Parathyroid adenoma (tissue), 2 donors: ENCODE results near the gene KCNK6.

Source experiments
- H2AFZ ChIP-seq: fragments of 300-600 bp; sonication (generic); one replicate; pipeline ENCODE4 v1.7.0; 2017; ENCODE audit warnings: antibody characterized with exemption, mild to moderate bottlenecking
- H3K27ac ChIP-seq: fragments of 300-600 bp; sonication (generic); one replicate; pipeline ENCODE4 v1.7.0; 2017
- H3K27me3 ChIP-seq: fragments of 300-600 bp; sonication (generic); one replicate; pipeline ENCODE4 v1.7.0; 2017; ENCODE audit warnings: low read length; ENCODE audit not compliant: control insufficient read depth, insufficient read depth
- H3K36me3 ChIP-seq: fragments of 300-600 bp; sonication (generic); one replicate; pipeline ENCODE4 v1.7.0; 2017; ENCODE audit warnings: low read length; ENCODE audit not compliant: control insufficient read depth, insufficient read depth
- H3K4me1 ChIP-seq: fragments of 300-600 bp; sonication (generic); one replicate; pipeline ENCODE4 v1.7.0; 2017; ENCODE audit warnings: control low read depth
- H3K4me2 ChIP-seq: fragments of 300-600 bp; sonication (generic); one replicate; pipeline ENCODE4 v1.7.0; 2017; ENCODE audit warnings: low read length
- H3K4me3 ChIP-seq: fragments of 300-600 bp; sonication (generic); one replicate; pipeline ENCODE4 v1.7.0; 2017; ENCODE audit warnings: low read depth, low read length
- H3K79me2 ChIP-seq: fragments of 300-600 bp; sonication (generic); one replicate; pipeline ENCODE4 v1.7.0; 2017; ENCODE audit warnings: control low read depth
- H3K9ac ChIP-seq: fragments of 300-600 bp; sonication (generic); one replicate; pipeline ENCODE4 v1.7.0; 2017; ENCODE audit warnings: mild to moderate bottlenecking
- H3K9me3 ChIP-seq: fragments of 300-600 bp; sonication (generic); one replicate; pipeline ENCODE4 v1.7.0; 2017; ENCODE audit warnings: low read length; ENCODE audit not compliant: control insufficient read depth
- CTCF ChIP-seq: fragments of 300-600 bp; sonication (generic); IDR thresholded peaks from one replicate; pipeline ENCODE4 v1.7.0; 2017; ENCODE audit warnings: antibody characterized with exemption, mild to moderate bottlenecking
- donor health status: primary hyperparathyroidism.

Gene KCNK6

GRCh38 chr19:38276942-38277517, 42.6 kb upstream of the KCNK6 start:
- peaks cover 26% of the 10 kb centered on the region for H3K79me2 ChIP-seq
- no peaks in the 10 kb centered on the region for H3K9me3 ChIP-seq
- no peaks in the 10 kb centered on the region for H3K27me3 ChIP-seq
- H3K36me3 ChIP-seq: no peaks in the 10 kb centered on the region
- no peak overlapping the region for H2AFZ ChIP-seq
- peak overlapping the region; percentile 41 for H3K4me3 ChIP-seq
- H3K27ac ChIP-seq: peak overlapping the region; percentile 82
- peaks cover 46% of the 10 kb centered on the region for H3K4me1 ChIP-seq
- TF ChIP-seq CTCF: no peak
- peak overlapping the region; percentile 60 for H3K4me2 ChIP-seq
- no peak overlapping the region for H3K9ac ChIP-seq

GRCh38 chr19:38277549-38277948, 42.1 kb upstream of the KCNK6 start:
- Histone ChIP-seq H2AFZ (no peak overlapping the region), H3K9me3 (no peaks in the 10 kb centered on the region), H3K4me2 (peak overlapping the region; percentile 60), H3K4me1 (peaks cover 51% of the 10 kb centered on the region), H3K4me3 (peak overlapping the region; percentile 41), H3K27ac (peak overlapping the region; percentile 82), H3K36me3 (no peaks in the 10 kb centered on the region), H3K27me3 (no peaks in the 10 kb centered on the region), H3K9ac (no peak overlapping the region), H3K79me2 (peaks cover 28% of the 10 kb centered on the region)
- TF ChIP-seq CTCF: no peak

GRCh38 chr19:38277969-38278680, 41.5 kb upstream of the KCNK6 start:
- Histone ChIP-seq H3K27me3 (no peaks in the 10 kb centered on the region), H3K9ac (no peak overlapping the region)
- TF ChIP-seq CTCF: no peak

GRCh38 chr19:38278751-38279150, 40.9 kb upstream of the KCNK6 start:
- Histone ChIP-seq H3K9me3 (no peaks in the 10 kb centered on the region), H2AFZ (no peak overlapping the region), H3K36me3 (no peaks in the 10 kb centered on the region), H3K79me2 (peaks cover 35% of the 10 kb centered on the region), H3K27me3 (no peaks in the 10 kb centered on the region), H3K4me1 (peaks cover 53% of the 10 kb centered on the region), H3K27ac (peak overlapping the region; percentile 82), H3K4me3 (no peak overlapping the region), H3K4me2 (no peak overlapping the region), H3K9ac (no peak overlapping the region)
- no peak for TF ChIP-seq CTCF

More at GRCh38 chr19:38277969-38278680, 41.5 kb upstream of the KCNK6 start:
- Histone ChIP-seq H3K9me3 (no peaks in the 10 kb centered on the region), H3K79me2 (peaks cover 31% of the 10 kb centered on the region), H2AFZ (no peak overlapping the region), H3K4me3 (peak overlapping the region; percentile 41), H3K27ac (peak overlapping the region; percentile 82), H3K4me1 (peaks cover 54% of the 10 kb centered on the region), H3K4me2 (peak overlapping the region; percentile 60), H3K36me3 (no peaks in the 10 kb centered on the region)
